A673 (cell line): ENCODE measurements around the gene SLC7A5. TPM values are rescaled to one million over a fixed set of nuclear protein-coding genes. Genes with fewer than 3 reads are reported as not detected.

Source experiments
- BruUV-seq: library from RNA; stranded (reverse); fragments of 400-500 nt; replicated peaks from 2 replicates; lab custom pipeline; 2021; lab: Mats Ljungman, UMichigan
- CTCF ChIA-PET: fragments of 300-600 bp; sonication (Branson Sonifier 250); formaldehyde crosslinking; loops from one replicate; lab custom pipeline; 2022; ENCODE audit warnings: antibody characterized with exemption; lab: Charles Lee
- POLR2A ChIA-PET: fragments of 300-600 bp; sonication (Branson Sonifier 250); formaldehyde crosslinking; loops from one replicate; lab custom pipeline; 2022; ENCODE audit warnings: antibody characterized with exemption; ENCODE audit not compliant: low non-redundant PET; lab: Charles Lee
- DNase-seq: peaks from one replicate; pipeline ENCODE4 v3.0.0-alpha.2; 2015; ENCODE audit warnings: low spot score
- H3K27ac ChIP-seq: fragments of 200-600 bp; sonication (generic); 2 replicates; pipeline ENCODE4 v1.5.1; 2016; ENCODE audit warnings: mixed run types, low read depth, mild to moderate bottlenecking, mixed read lengths, antibody characterized with exemption, low read length; ENCODE audit not compliant: poor library complexity, severe bottlenecking
- H3K27me3 ChIP-seq: fragments of 200-600 bp; sonication (generic); replicated peaks from 2 replicates; pipeline ENCODE4 v1.6.1; 2017; ENCODE audit warnings: mixed run types, low read depth, mild to moderate bottlenecking, mixed read lengths, antibody characterized with exemption, low read length; ENCODE audit not compliant: insufficient read depth, poor library complexity
- H3K36me3 ChIP-seq: fragments of 200-600 bp; sonication (generic); 2 replicates; pipeline ENCODE4 v1.6.1; 2016; ENCODE audit warnings: mixed run types, mild to moderate bottlenecking, mixed read lengths, antibody characterized with exemption, low read length; ENCODE audit not compliant: insufficient read depth, poor library complexity, severe bottlenecking
- H3K4me1 ChIP-seq: fragments of 200-600 bp; sonication (generic); 2 replicates; pipeline ENCODE4 v1.6.1; 2017; ENCODE audit warnings: mixed run types, mild to moderate bottlenecking, mixed read lengths, antibody characterized with exemption, low read length; ENCODE audit not compliant: insufficient read depth, poor library complexity, severe bottlenecking
- H3K4me3 ChIP-seq: fragments of 200-600 bp; sonication (generic); 2 replicates; pipeline ENCODE4 v1.5.1; 2016; ENCODE audit warnings: low read depth, mixed run types, mild to moderate bottlenecking, mixed read lengths, low read length; ENCODE audit not compliant: poor library complexity, severe bottlenecking
- H3K9me3 ChIP-seq: fragments of 200-600 bp; sonication (generic); 2 replicates; pipeline ENCODE4 v1.6.1; 2016; ENCODE audit warnings: mixed run types, low read depth, mild to moderate bottlenecking, mixed read lengths, antibody characterized with exemption, low read length; ENCODE audit not compliant: poor library complexity, severe bottlenecking
- EZH2 ChIP-seq: fragments of 200-600 bp; sonication (generic); IDR thresholded peaks from 2 replicates; pipeline ENCODE4 v1.6.1; 2017; ENCODE audit warnings: borderline replicate concordance, low read depth, mild to moderate bottlenecking, mixed read lengths, antibody characterized with exemption, low read length; ENCODE audit not compliant: poor library complexity, severe bottlenecking
- intact Hi-C: fragments of 100-400 bp; cut with micrococcal nuclease; formaldehyde crosslinking; loops from one replicate; pipeline ENCODE4 v1.10.0; 2022; ENCODE audit not compliant: unreplicated experiment
- total RNA-seq: library from RNA; stranded (reverse); gene quantifications from 2 replicates; pipeline ENCODE4 v1.2.3, GENCODE V29; 2021
- TF ChIP-seq, protein P1 (sequence below): fragments of 300-800, 200-600 bp; sonication (generic); conservative IDR thresholded peaks from 2 replicates; pipeline ENCODE4 v1.5.1; 2017; ENCODE audit warnings: low read depth, mild to moderate bottlenecking, antibody characterized with exemption, low read length, moderate library complexity, mixed read lengths

SLC7A5 gene
- total RNA-seq, 1 experiment from 2014 or later: 371 TPM

DNA sequence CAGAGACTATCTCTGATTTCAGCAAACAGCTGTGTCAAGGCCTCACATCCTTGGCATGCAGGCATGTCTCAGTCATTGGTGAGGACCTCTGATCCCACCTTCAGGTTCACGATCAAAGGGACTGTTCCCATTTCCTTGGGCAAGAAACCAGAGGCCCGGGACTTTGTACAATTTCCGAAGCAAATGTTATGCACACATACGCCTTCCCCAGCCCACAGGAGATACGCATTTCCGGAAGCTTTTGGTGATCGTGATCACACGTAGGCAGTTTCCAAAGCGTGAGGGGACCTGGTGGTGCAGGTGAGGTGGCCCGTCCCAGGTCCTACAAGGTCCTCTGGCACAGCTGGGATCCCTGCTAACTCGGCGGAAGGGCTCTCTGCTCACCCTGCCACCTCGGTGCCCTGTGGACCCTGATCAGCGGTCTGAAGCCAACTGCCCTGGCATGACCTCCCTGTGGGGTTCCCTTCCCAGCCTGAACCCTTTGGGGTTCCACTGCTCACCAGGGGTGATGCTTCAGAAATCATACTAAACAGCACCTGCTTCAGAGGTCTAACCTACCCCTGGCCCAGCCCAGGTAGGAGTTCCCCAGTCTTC is 74.7 kb downstream of the SLC7A5 start:
- peaks cover 15% of the 10 kb centered on the region for H3K4me1 ChIP-seq
- H3K4me3 ChIP-seq: no peak overlapping the region
- H3K9me3 ChIP-seq: no peaks in the 10 kb centered on the region
- POLR2A ChIA-PET: interaction anchor here (0.6 kb wide), 2 partner anchors 14 to 35 kb away, joined by 3 read pairs; no protein-coding TSS in a partner anchor
- CTCF ChIA-PET: interaction anchor here (0.9 kb wide), 1 partner anchor 16 kb away, joined by 4 read pairs; no protein-coding TSS in a partner anchor
- no peak overlapping the region for H3K27ac ChIP-seq
- H3K36me3 ChIP-seq: no peaks in the 10 kb centered on the region
- no peak for DNase-seq
- no TSS peak for BruUV-seq
- TF ChIP-seq, protein P1, sequence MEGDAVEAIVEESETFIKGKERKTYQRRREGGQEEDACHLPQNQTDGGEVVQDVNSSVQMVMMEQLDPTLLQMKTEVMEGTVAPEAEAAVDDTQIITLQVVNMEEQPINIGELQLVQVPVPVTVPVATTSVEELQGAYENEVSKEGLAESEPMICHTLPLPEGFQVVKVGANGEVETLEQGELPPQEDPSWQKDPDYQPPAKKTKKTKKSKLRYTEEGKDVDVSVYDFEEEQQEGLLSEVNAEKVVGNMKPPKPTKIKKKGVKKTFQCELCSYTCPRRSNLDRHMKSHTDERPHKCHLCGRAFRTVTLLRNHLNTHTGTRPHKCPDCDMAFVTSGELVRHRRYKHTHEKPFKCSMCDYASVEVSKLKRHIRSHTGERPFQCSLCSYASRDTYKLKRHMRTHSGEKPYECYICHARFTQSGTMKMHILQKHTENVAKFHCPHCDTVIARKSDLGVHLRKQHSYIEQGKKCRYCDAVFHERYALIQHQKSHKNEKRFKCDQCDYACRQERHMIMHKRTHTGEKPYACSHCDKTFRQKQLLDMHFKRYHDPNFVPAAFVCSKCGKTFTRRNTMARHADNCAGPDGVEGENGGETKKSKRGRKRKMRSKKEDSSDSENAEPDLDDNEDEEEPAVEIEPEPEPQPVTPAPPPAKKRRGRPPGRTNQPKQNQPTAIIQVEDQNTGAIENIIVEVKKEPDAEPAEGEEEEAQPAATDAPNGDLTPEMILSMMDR: no peak
- no peak for TF ChIP-seq EZH2
- intact Hi-C loops: no loop called here
- H3K27me3 ChIP-seq: no peaks in the 10 kb centered on the region

DNA sequence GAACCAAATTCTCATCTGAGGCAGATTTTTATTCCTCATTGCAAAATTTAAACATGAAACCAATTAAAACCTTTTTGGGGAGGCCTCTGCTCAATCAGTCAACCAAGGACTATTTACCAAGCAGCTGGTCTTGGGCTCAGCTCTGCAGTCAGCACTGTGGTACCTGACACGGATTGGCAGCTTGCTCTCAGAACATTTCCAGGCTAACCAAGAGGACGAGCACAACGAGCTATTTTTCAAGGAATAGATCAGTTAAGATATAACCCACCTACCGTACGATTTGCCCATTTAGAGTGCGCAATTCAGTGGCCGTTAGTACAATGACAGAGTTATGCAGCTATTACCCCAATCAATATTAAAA is 77.1 kb downstream of the SLC7A5 start:
- no TSS peak for BruUV-seq
- no peak for DNase-seq
- Histone ChIP-seq H3K27me3 (no peaks in the 10 kb centered on the region), H3K9me3 (no peaks in the 10 kb centered on the region), H3K4me3 (no peak overlapping the region), H3K36me3 (no peaks in the 10 kb centered on the region), H3K4me1 (peaks cover 15% of the 10 kb centered on the region), H3K27ac (no peak overlapping the region)
- POLR2A ChIA-PET: no interaction called here
- intact Hi-C loops: no loop called here
- TF ChIP-seq, protein P1: no peak
- no peak for TF ChIP-seq EZH2
- CTCF ChIA-PET: interaction anchor here (0.5 to 1.0 kb wide), 3 partner anchors 35 to 61 kb away, joined by 3 to 5 read pairs (median 4); no protein-coding TSS in a partner anchor

DNA sequence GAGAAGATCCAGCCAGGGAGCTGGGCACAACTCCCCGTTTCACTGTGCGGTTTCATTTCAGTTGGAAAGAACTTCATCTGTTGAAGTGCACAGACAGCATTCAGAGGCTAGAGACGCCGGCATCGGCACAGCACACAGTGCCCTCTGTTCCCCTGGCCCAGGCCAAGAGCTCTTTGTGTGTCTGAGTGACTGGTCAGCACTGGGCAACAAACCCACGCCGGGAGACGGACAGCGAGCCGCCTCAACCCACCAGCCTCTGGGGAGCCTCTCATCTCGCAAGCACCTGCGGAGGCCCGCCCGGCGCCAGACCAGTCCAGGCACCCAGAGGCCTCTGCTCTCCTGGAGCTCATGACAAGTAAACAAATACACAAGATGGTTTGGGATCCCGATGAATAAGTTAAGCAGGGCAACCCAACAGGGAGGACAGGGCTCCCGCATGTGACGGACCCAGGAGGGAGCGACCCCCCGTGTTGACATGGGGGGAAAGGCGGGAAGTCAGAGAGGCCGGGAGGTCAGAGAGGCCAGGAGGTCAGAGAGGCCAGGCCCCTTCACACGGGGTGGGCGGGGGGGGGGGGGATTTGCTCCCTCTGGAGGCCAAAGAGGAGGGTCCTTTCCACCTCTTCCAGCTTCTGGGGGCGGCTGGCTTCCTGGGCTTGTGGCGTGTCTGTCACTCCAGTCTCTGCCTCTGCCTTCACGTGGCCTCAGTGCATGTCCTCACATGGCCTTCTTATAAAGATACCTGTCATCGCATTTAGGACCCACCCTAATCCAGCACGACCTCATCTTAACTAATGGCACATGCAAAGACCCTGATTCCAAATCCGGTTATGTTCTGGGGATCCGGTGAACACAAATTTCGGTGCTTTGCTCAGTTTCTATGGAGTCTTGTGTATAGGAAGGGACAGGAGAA is 77.8 kb downstream of the SLC7A5 start:
- CTCF ChIA-PET: interaction anchor here (1.0 kb wide), 1 partner anchor 61 kb away, joined by 5 read pairs; no protein-coding TSS in a partner anchor
- no peak overlapping the region for H3K27ac ChIP-seq
- H3K27me3 ChIP-seq: no peaks in the 10 kb centered on the region
- no peaks in the 10 kb centered on the region for H3K9me3 ChIP-seq
- POLR2A ChIA-PET: no interaction called here
- intact Hi-C loops: no loop called here
- no peaks in the 10 kb centered on the region for H3K36me3 ChIP-seq
- no peak for DNase-seq
- no TSS peak for BruUV-seq
- peaks cover 15% of the 10 kb centered on the region for H3K4me1 ChIP-seq
- no peak overlapping the region for H3K4me3 ChIP-seq
- TF ChIP-seq EZH2: no peak
- TF ChIP-seq, protein P1: no peak
